Measurements from ENCODE around the gene CORO2B.
"Not testable (repeated sequence)": the region's sequence is repeated elsewhere in the genome, so short reads cannot be mapped to it uniquely, and the experiment has no call there.

CORO2B gene

GRCh38 chr15:68679961-68680371, 101.2 kb downstream of the CORO2B start:
- H4K20me1 ChIP-seq (ENCODE audit: low read depth, low read length) = no peaks in the 10 kb centered on the region
- no peaks in the 10 kb centered on the region for H3K79me2 ChIP-seq (ENCODE audit: insufficient read depth, low read length)
- no peaks in the 10 kb centered on the region for H3K9me2 ChIP-seq (replicated peaks; ENCODE audit: insufficient read depth, low read length)
- no peaks in the 10 kb centered on the region for H3K27me3 ChIP-seq (ENCODE audit: low read length)
- no peaks in the 10 kb centered on the region for H3F3A ChIP-seq (ENCODE audit: insufficient read depth)
- no peak for TF ChIP-seq EZH2phosphoT487 (conservative IDR thresholded peaks at IDR 0.05; ENCODE audit: low read length)
- TF ChIP-seq CTCF (IDR thresholded peaks at IDR 0.05; ENCODE audit: insufficient read depth, low read length, poor library complexity, severe bottlenecking) = no peak
- no peak overlapping the region for H3K4me3 ChIP-seq (ENCODE audit: insufficient read depth, low read length, poor library complexity, severe bottlenecking)
- H2AFZ ChIP-seq (ENCODE audit: low read depth, low read length, severe bottlenecking) = no peak overlapping the region
- H3K36me3 ChIP-seq (ENCODE audit: low read length) = no peaks in the 10 kb centered on the region
- H3K4me2 ChIP-seq (ENCODE audit: low read depth, low read length, poor library complexity, severe bottlenecking) = no peak overlapping the region
- no peaks in the 10 kb centered on the region for H3K9me3 ChIP-seq (ENCODE audit: insufficient read depth, low read length)
- no peak overlapping the region for H3K9ac ChIP-seq (ENCODE audit: low read length)
- H3K27ac ChIP-seq (ENCODE audit: low read depth, low read length) = no peak overlapping the region

GRCh38 chr15:68680756-68681155, 102.0 kb downstream of the CORO2B start:
- H3K4me3 ChIP-seq (ENCODE audit: insufficient read depth, low read length, poor library complexity, severe bottlenecking); H3K36me3 ChIP-seq (ENCODE audit: low read length); H3K9me3 ChIP-seq (ENCODE audit: insufficient read depth, low read length); H3F3A ChIP-seq (ENCODE audit: insufficient read depth); H4K20me1 ChIP-seq (ENCODE audit: low read depth, low read length); H3K9me2 ChIP-seq (replicated peaks; ENCODE audit: insufficient read depth, low read length); H3K79me2 ChIP-seq (ENCODE audit: insufficient read depth, low read length); H2AFZ ChIP-seq (ENCODE audit: low read depth, low read length, severe bottlenecking); H3K9ac ChIP-seq (ENCODE audit: low read length); H3K27ac ChIP-seq (ENCODE audit: low read depth, low read length); H3K27me3 ChIP-seq (ENCODE audit: low read length); H3K4me2 ChIP-seq (ENCODE audit: low read depth, low read length, poor library complexity, severe bottlenecking): not testable (repeated sequence)

- Histone ChIP-seq H3K36me3 (ENCODE audit: low read length) (no peaks in the 10 kb centered on the region), H3K9me3 (ENCODE audit: insufficient read depth, low read length) (no peaks in the 10 kb centered on the region), H3K4me3 (ENCODE audit: insufficient read depth, low read length, poor library complexity, severe bottlenecking) (no peak overlapping the region), H2AFZ (ENCODE audit: low read depth, low read length, severe bottlenecking) (no peak overlapping the region), H3F3A (ENCODE audit: insufficient read depth) (no peaks in the 10 kb centered on the region), H3K4me2 (ENCODE audit: low read depth, low read length, poor library complexity, severe bottlenecking) (no peak overlapping the region), H3K27me3 (ENCODE audit: low read length) (no peaks in the 10 kb centered on the region), H3K9ac (ENCODE audit: low read length) (no peak overlapping the region), H3K27ac (ENCODE audit: low read depth, low read length) (no peak overlapping the region), H3K79me2 (ENCODE audit: insufficient read depth, low read length) (no peaks in the 10 kb centered on the region), H3K9me2 (replicated peaks; ENCODE audit: insufficient read depth, low read length) (no peaks in the 10 kb centered on the region), H4K20me1 (ENCODE audit: low read depth, low read length) (no peaks in the 10 kb centered on the region)
- TF ChIP-seq CTCF (IDR thresholded peaks at IDR 0.05; ENCODE audit: insufficient read depth, low read length, poor library complexity, severe bottlenecking) (no peak), EZH2phosphoT487 (conservative IDR thresholded peaks at IDR 0.05; ENCODE audit: low read length) (no peak)
Measured at GRCh38 chr15:68681836-68682235, 103.0 kb downstream of the CORO2B start.

GRCh38 chr15:68682330-68682729, 103.5 kb downstream of the CORO2B start:
- Histone ChIP-seq H3K79me2 (ENCODE audit: insufficient read depth, low read length) (no peaks in the 10 kb centered on the region), H3K4me3 (ENCODE audit: insufficient read depth, low read length, poor library complexity, severe bottlenecking) (no peak overlapping the region), H3K4me2 (ENCODE audit: low read depth, low read length, poor library complexity, severe bottlenecking) (no peak overlapping the region), H2AFZ (ENCODE audit: low read depth, low read length, severe bottlenecking) (no peak overlapping the region), H4K20me1 (ENCODE audit: low read depth, low read length) (no peaks in the 10 kb centered on the region), H3K27me3 (ENCODE audit: low read length) (no peaks in the 10 kb centered on the region), H3F3A (ENCODE audit: insufficient read depth) (no peaks in the 10 kb centered on the region), H3K9me3 (ENCODE audit: insufficient read depth, low read length) (no peaks in the 10 kb centered on the region), H3K36me3 (ENCODE audit: low read length) (no peaks in the 10 kb centered on the region), H3K9ac (ENCODE audit: low read length) (no peak overlapping the region), H3K9me2 (replicated peaks; ENCODE audit: insufficient read depth, low read length) (no peaks in the 10 kb centered on the region), H3K27ac (ENCODE audit: low read depth, low read length) (no peak overlapping the region)
- TF ChIP-seq CTCF (IDR thresholded peaks at IDR 0.05; ENCODE audit: insufficient read depth, low read length, poor library complexity, severe bottlenecking) (no peak), EZH2phosphoT487 (conservative IDR thresholded peaks at IDR 0.05; ENCODE audit: low read length) (no peak)
